PC-9 (cell line): ENCODE data around the gene RHBDD3. TPM values are rescaled to one million over a fixed set of nuclear protein-coding genes. Genes with fewer than 3 reads are reported as not detected.

Experiments used
- BruUV-seq: library from RNA; stranded (reverse); fragments of 400-500 nt; replicated peaks from 2 replicates; lab custom pipeline; 2021; lab: Mats Ljungman, UMichigan
- CTCF ChIA-PET: fragments of 300-600 bp; sonication (Branson Sonifier 250); formaldehyde crosslinking; loops from one replicate; lab custom pipeline; 2022; ENCODE audit warnings: antibody characterized with exemption; lab: Charles Lee
- POLR2A ChIA-PET: fragments of 300-600 bp; sonication (Branson Sonifier 250); formaldehyde crosslinking; loops from one replicate; lab custom pipeline; 2022; ENCODE audit warnings: antibody characterized with exemption; ENCODE audit not compliant: unreplicated experiment; lab: Charles Lee
- DNase-seq, 2 experiments: peaks; one replicate each; pipeline versions ENCODE4 v3.0.0 to v3.0.0-alpha.2; 2015 to 2022; ENCODE audit warnings: mixed read lengths in 1 of 2
- H2AFZ ChIP-seq: fragments of 200-600 bp; sonication (generic); 2 replicates; pipeline ENCODE4 v1.8.1; 2017; ENCODE audit warnings: antibody characterized with exemption
- H3F3A ChIP-seq: fragments of 200-600 bp; sonication (generic); 2 replicates; pipeline ENCODE4 v1.8.1; 2017; ENCODE audit warnings: antibody characterized with exemption, mild to moderate bottlenecking, low read depth; ENCODE audit not compliant: insufficient read depth
- H3K27ac ChIP-seq: fragments of 200-600 bp; sonication (generic); 2 replicates; pipeline ENCODE4 v1.6.1; 2016; ENCODE audit warnings: mixed run types
- H3K27me3 ChIP-seq: fragments of 200-600 bp; sonication (generic); 2 replicates; pipeline ENCODE4 v1.6.1; 2016; ENCODE audit warnings: low read depth, mixed run types; ENCODE audit not compliant: insufficient read depth
- H3K36me3 ChIP-seq: fragments of 200-600 bp; sonication (generic); 2 replicates; pipeline ENCODE4 v1.6.1; 2016; ENCODE audit warnings: low read depth, mixed run types
- H3K4me1 ChIP-seq: fragments of 200-600 bp; sonication (generic); replicated peaks from 2 replicates; pipeline ENCODE4 v1.6.1; 2016; ENCODE audit warnings: mixed run types; ENCODE audit not compliant: insufficient read depth
- H3K4me2 ChIP-seq: fragments of 200-600 bp; sonication (generic); 2 replicates; pipeline ENCODE4 v1.6.1; 2017; ENCODE audit warnings: mixed run types
- H3K4me3 ChIP-seq: fragments of 200-600 bp; sonication (generic); 2 replicates; pipeline ENCODE4 v1.6.1; 2016; ENCODE audit warnings: mixed run types
- H3K79me2 ChIP-seq: fragments of 200-600 bp; sonication (generic); 2 replicates; pipeline ENCODE4 v1.6.1; 2017; ENCODE audit warnings: low read depth, mixed run types
- H3K9me2 ChIP-seq: fragments of 200-600 bp; sonication (generic); 2 replicates; pipeline ENCODE4 v1.8.1; 2017; ENCODE audit warnings: mild to moderate bottlenecking; ENCODE audit not compliant: insufficient read depth
- H3K9me3 ChIP-seq: fragments of 200-600 bp; sonication (generic); 2 replicates; pipeline ENCODE4 v1.8.1; 2016; ENCODE audit warnings: low read depth; ENCODE audit not compliant: insufficient read depth
- H4K20me1 ChIP-seq: fragments of 200-600 bp; sonication (generic); 2 replicates; pipeline ENCODE4 v1.8.1; 2017; ENCODE audit not compliant: insufficient read depth
- CTCF ChIP-seq: fragments of 200-600 bp; sonication (generic); conservative IDR thresholded peaks from 2 replicates; pipeline ENCODE4 v1.6.1; 2017; ENCODE audit warnings: mixed run types, antibody characterized with exemption, mild to moderate bottlenecking, moderate library complexity
- EZH2 ChIP-seq: fragments of 200-600 bp; sonication (generic); IDR thresholded peaks from 2 replicates; pipeline ENCODE4 v1.8.0; 2017; ENCODE audit warnings: antibody characterized with exemption, low read depth
- intact Hi-C: fragments of 100-400 bp; cut with micrococcal nuclease; formaldehyde crosslinking; loops from one replicate; pipeline ENCODE4 v1.10.0; 2022; ENCODE audit not compliant: unreplicated experiment
- total RNA-seq: library from RNA; stranded (reverse); gene quantifications from 2 replicates; pipeline ENCODE4 v1.2.3, GENCODE V29; 2021

The RHBDD3 gene
- total RNA-seq, 1 experiment from 2014 or later: 17.6 TPM

GRCh38 chr22:29233277-29233877, 34.4 kb downstream of the RHBDD3 start:
- no peaks in the 10 kb centered on the region for H4K20me1 ChIP-seq
- H3K27ac ChIP-seq: no peak overlapping the region
- no peaks in the 10 kb centered on the region for H3K9me3 ChIP-seq
- intact Hi-C loops: no loop called here
- H2AFZ ChIP-seq: no peak overlapping the region
- H3K4me1 ChIP-seq: no peaks in the 10 kb centered on the region
- CTCF ChIA-PET: no interaction called here
- BruUV-seq: no TSS peak
- H3K9me2 ChIP-seq: no peaks in the 10 kb centered on the region
- DNase-seq: no peak
- H3K4me2 ChIP-seq: no peak overlapping the region
- POLR2A ChIA-PET: no interaction called here
- no peaks in the 10 kb centered on the region for H3K79me2 ChIP-seq
- no peaks in the 10 kb centered on the region for H3K27me3 ChIP-seq
- H3K4me3 ChIP-seq: no peak overlapping the region
- H3K36me3 ChIP-seq: no peaks in the 10 kb centered on the region
- H3F3A ChIP-seq: no peaks in the 10 kb centered on the region
- TF ChIP-seq CTCF: no peak
- no peak for TF ChIP-seq EZH2

- ChIA-PET POLR2A (no interaction called here), CTCF (no interaction called here)
- H4K20me1 ChIP-seq: no peaks in the 10 kb centered on the region
- no peaks in the 10 kb centered on the region for H3K9me2 ChIP-seq
- no peaks in the 10 kb centered on the region for H3F3A ChIP-seq
- no peaks in the 10 kb centered on the region for H3K27me3 ChIP-seq
- H2AFZ ChIP-seq: no peak overlapping the region
- no peak for TF ChIP-seq CTCF
- TF ChIP-seq EZH2: no peak
- H3K79me2 ChIP-seq: no peaks in the 10 kb centered on the region
- no peaks in the 10 kb centered on the region for H3K9me3 ChIP-seq
- H3K36me3 ChIP-seq: no peaks in the 10 kb centered on the region
- BruUV-seq: no TSS peak
- no peak overlapping the region for H3K27ac ChIP-seq
- no peak overlapping the region for H3K4me3 ChIP-seq
- H3K4me2 ChIP-seq: no peak overlapping the region
- intact Hi-C loops: no loop called here
- DNase-seq: no peak
- no peaks in the 10 kb centered on the region for H3K4me1 ChIP-seq
Observed at GRCh38 chr22:29231971-29232959, 35.5 kb downstream of the RHBDD3 start.

GRCh38 chr22:29230972-29231875, 36.6 kb downstream of the RHBDD3 start:
- ChIA-PET POLR2A (no interaction called here), CTCF (no interaction called here)
- no TSS peak for BruUV-seq

More at GRCh38 chr22:29230972-29231875, 36.6 kb downstream of the RHBDD3 start:
- Histone ChIP-seq H2AFZ (no peak overlapping the region), H3K9me3 (no peaks in the 10 kb centered on the region), H3K4me1 (no peaks in the 10 kb centered on the region), H3F3A (no peaks in the 10 kb centered on the region), H3K4me2 (no peak overlapping the region), H3K27me3 (no peaks in the 10 kb centered on the region), H3K4me3 (no peak overlapping the region), H3K27ac (no peak overlapping the region), H3K9me2 (no peaks in the 10 kb centered on the region), H4K20me1 (no peaks in the 10 kb centered on the region), H3K79me2 (no peaks in the 10 kb centered on the region), H3K36me3 (no peaks in the 10 kb centered on the region)
- TF ChIP-seq CTCF (no peak), EZH2 (no peak)
- intact Hi-C loops: no loop called here
- no peak for DNase-seq
